ENCODE measurements around the gene PPP2R5E.

- TF ChIP-seq, protein P1, sequence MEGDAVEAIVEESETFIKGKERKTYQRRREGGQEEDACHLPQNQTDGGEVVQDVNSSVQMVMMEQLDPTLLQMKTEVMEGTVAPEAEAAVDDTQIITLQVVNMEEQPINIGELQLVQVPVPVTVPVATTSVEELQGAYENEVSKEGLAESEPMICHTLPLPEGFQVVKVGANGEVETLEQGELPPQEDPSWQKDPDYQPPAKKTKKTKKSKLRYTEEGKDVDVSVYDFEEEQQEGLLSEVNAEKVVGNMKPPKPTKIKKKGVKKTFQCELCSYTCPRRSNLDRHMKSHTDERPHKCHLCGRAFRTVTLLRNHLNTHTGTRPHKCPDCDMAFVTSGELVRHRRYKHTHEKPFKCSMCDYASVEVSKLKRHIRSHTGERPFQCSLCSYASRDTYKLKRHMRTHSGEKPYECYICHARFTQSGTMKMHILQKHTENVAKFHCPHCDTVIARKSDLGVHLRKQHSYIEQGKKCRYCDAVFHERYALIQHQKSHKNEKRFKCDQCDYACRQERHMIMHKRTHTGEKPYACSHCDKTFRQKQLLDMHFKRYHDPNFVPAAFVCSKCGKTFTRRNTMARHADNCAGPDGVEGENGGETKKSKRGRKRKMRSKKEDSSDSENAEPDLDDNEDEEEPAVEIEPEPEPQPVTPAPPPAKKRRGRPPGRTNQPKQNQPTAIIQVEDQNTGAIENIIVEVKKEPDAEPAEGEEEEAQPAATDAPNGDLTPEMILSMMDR (IDR thresholded peaks at IDR 0.05): no peak
- no peak for TF ChIP-seq POLR2A (IDR thresholded peaks at IDR 0.05)
Observed at GRCh38 chr14:63405715-63406114, 137.5 kb downstream of the PPP2R5E start.

All from transverse colon (tissue), 3 donors.